GM18858 (cell line): ENCODE data around the gene DOC2A.
"Not testable (repeated sequence)": the region's sequence is repeated elsewhere in the genome, so short reads cannot be mapped to it uniquely, and the experiment has no call there.

Experiments
- ATAC-seq: cut with Tn5 transposase; IDR thresholded peaks from one replicate; pipeline ENCODE4 v1.9.1; 2021; ENCODE audit not compliant: unreplicated experiment

Gene DOC2A

DNA sequence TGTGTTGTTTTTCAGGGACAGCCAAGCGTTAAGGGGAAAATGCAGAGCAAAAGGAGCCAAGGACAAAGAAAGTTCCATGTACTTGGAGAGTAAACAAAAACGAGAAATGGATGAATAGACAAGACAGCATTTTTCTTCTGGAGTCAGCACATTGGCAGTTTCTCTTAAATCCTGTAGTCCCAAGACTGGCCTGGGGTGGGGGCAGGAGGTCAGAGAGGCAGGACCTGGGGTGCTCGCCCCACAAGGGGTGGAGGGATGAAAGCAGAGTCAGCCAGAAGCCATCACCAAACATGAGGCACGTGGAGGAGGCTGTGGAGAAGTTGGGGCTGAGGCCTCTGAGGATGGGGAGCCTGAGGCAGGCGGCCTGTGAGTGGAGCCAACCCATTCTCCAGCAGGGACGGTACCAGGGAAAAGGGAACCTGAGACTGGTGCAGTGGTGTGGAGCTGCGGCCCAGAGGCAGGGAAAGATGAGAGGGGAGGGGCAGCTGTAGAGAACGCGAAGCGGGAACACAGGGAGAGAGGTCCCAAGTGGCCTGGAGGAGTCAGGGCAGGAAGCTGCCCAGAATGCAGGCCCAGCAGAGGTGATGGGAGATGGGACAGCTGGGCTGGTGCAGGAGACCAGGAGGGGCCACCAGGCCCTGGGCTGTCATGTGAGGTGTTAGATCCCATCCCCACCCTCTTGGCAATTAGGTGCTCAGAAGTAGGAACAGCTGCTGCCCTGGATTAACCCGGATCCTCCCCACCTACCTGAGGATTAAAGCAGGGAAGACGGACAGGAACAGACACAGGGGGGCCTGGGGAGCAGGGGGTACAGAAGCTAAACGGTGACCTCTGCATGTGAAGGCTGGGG is 17.0 kb upstream of the DOC2A start:
- no peak for ATAC-seq

DNA sequence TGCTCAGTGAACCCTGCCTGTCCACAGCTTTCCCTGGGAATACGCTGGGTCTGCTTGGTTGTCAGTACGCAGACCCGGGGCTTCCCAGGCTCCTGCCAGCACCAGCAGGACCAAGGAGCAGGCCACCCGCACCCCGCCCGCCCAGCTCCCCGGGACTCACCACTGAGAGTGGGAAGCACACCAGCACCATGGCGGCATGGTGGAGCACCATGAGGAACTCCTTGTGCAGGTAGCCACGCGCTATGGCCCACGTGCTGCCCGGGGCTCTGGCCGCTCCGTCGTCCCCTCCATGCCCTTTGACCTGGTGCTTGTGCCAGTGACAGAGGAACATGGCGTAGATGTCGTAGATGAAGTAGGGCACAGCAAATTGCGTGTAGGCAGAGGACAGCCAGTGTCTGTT is 15.6 kb upstream of the DOC2A start:
- no peak for ATAC-seq

DNA sequence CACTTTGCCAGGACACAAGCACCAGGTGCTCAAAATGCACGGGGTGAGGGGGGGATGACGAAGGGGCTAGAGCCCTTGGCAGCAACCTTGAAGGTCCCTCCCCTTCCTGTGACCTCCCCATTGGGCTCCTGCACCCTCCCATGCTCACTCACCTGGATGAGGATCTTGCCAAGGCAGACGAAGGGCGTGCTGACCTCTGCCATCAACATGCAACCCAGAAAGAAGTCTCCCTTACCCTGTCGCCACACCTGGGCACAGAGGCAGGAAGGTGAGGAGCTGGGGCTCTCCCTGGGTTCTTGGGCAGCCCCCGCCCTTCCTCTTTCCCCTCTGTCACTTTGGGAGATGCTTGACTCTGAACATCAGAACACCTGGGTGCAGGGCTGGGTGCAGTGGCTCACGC is 14.7 kb upstream of the DOC2A start:
- no peak for ATAC-seq

DNA sequence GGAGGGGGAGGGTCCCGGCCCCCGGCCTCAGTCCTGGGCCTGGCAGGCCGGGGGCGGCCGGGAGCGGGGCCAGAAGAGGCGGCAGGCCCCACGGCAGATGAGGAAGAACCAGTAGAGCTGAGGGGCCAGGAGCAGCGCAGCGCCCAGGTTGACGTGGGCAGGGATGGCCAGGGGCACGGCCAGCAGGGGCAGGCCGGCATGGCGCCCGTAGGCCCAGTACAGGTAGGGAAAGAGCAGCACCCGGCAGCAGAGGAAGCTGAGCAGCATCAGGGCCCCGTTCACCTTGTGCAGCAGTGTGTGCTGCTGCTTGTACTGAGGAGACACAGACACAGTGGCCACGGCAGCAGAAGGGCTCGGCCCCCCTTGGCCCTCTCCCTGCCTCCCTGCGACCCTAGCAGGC is 14.3 kb upstream of the DOC2A start:
- ATAC-seq = no peak

DNA sequence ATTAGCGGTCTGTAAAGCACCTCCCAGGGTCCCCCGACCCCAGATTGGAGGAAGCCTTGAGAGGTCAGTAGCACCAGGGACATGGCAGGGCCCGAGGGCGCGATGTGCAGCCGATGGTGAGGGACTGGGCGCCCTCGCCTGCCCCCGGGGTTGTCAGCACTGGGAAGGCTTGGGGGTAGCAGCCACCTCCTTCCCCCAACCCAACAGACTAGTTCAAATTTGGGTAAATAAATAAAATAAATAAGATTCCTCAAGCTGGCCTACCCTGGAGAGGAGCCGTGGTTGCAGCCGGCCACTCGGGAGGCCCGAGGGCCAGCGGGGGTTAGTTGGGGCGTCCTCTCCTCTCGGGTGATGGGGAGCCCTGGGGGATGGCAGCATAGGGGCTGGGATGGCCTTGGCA is 13.6 kb upstream of the DOC2A start:
- ATAC-seq = no peak

DNA sequence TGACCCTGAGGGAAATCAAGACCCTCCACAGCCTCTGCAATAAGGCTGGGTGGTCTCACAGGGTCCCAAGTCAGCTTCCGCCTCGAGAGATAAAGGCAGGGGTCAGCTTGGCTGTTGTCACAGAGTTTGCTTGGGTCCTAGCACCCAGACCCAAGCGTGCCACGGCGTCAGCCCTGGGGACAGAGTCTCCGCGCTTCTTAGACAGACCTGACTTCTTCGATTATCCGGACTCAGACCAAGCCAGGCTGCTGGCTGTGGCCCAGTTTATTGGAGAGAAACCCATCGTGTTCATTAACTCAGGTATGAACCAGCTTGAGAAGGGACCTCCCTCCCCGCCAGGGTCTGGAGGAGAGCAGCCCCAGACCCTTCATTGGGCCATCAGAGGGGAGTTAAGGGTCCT is 12.8 kb upstream of the DOC2A start:
- ATAC-seq = no peak

DNA sequence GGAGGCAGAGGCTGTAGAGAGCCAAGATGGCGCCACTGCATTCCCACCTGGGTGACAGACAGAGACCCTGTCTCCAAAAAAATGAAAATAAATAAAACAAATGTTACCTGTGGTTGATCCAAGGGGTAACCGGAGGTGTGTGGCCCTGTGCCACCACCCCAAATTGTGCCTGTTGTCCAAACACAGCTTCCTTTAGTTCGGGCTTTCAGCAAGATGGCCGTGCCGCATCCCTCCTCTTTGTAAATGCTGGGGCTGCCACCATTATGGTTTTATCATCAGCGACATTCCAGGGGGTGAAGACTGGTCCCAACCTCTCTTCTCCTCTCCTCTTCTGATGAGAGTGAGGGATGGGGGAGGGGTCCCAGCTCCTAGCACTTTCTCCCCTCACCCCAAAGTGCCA is 12.1 kb upstream of the DOC2A start, which contains the start of gene C16orf92:
C16orf92 (plus strand) TSS at position 312 of the 400 bp plus-strand sequence. CDS start 143 bp downstream, outside the sequence.
- no peak for ATAC-seq

DNA sequence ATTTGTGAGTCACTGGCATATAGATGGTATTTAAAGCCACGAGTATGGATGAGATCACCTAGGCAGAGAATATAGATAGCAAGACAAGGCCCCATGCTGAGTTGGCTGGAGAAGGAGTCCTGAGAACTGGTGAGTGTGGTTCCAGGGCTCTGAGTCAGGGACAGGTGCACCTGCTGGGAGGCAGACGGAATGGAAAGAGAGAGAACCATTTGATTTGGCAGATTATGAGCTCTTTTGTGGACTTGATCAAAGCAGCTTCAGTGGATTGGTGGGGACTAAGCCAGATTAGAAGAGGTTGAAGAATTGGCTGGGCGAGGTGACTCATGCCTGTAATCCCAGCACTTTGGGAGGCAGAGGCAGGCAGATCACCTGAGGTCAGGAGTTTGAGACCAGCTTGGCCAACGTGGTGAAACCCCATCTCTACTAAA is 7.9 kb upstream of the DOC2A start:
- ATAC-seq = no peak

DNA sequence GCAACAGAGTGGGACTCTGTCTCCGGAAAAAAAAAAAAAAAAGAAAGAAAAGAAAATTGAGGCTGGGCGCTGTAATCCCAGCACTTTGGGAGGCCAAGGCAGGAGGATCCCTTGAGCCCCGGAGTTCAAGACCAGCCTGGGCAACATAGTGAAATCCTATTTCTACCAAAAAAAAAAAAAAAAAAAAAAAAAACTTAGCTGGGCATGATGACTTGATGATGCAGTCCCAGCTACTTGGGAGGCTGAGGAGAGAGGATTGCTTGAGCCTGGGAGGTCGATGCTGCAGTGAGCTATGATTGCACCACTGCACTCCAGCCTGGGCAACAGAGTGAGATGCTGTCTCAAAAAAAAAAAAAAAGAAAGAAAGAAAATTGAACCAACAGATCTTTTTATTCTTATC is 7.1 kb upstream of the DOC2A start:
- not testable (repeated sequence) for ATAC-seq

DNA sequence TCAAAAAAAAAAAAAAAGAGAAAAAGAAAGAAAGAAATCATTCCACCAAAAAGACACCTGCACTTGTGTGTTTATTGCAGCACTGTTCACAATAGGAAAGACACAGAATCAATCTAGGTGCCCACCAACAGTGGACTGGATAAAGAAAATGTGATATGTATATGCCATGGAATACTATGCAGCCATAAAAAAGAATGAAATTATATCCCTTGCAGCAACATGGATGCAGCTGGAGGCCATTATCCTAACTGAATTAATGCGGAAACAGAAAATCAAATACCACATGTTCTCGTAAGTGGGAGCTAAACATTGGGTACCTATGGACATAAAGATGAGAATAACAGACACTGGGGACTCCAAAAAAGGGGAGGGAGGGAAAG is 6.4 kb upstream of the DOC2A start:
- ATAC-seq = no peak

DNA sequence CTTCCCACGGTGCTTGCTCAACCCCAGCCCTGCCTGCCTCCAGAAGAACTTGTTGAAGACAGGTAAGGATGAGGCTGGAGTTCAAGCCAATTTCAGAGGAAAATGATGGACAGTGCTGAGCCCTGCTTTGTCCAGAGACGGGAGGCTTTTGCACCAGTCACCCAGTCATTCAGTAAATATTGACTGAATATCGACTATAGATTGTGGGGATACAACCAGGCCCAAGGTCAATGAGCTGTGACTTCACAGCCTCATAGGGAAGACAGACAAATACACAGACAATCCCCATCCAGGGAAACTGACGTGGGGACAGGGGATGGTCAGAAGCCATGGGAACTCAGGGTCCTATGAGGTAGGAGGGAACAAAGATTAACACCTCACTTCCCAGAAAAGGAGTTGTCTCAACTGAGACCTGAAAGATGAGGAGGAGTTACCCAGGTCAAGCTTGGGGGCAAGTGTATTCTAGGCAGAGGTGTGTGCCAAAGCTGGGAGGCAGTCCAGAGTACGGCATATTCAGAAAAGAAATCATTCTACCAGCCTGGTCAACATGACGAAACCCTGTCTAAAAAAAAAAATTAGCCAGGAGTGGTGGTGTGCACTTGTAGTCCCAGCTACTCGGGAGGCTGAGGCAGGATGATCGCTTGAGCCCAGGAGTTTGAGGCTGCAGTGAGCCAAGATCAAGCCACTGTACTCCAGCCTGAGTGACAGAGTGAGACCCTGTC is 5.9 kb upstream of the DOC2A start:
- ATAC-seq = no peak

DNA sequence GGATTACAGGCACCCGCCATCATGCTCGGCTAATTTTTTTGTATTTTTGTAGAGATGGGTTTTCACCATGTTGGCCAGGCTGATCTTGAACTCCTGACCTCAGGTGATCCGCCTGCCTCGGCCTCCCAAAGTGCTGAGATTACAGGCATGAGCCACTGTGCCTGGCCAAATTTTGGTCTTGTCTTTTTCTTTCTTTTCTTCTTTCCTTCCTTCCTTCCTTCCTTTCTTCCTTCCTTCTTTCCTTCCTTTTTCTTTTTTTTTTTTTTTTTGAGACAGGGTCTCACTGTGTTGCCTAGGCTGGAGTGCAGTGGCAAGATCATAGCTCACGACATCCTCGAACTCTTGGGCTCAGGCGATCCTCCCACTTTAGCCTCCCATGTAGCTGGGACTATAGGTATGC is 4.6 kb upstream of the DOC2A start:
- ATAC-seq = not testable (repeated sequence)

DNA sequence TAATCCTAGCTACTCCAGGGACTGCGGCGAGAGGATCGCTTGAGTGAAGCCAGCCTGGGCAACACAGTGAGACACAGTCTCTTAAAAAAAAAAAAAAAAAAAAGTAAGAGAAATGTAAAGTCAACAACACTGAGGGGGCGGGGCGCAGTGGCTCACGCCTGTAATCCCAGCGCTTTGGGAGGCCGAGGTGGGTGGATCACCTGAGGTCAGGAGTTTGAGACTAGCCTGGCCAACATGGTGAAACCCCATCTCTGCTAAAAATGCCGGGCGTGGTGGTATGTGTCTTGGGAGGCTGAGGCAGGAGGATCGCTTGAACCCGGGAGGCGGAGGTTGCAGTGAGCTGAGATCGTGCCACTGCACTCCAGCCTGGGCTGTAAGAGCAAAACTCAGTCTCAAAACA is 1.8 kb upstream of the DOC2A start:
- ATAC-seq = not testable (repeated sequence)

DNA sequence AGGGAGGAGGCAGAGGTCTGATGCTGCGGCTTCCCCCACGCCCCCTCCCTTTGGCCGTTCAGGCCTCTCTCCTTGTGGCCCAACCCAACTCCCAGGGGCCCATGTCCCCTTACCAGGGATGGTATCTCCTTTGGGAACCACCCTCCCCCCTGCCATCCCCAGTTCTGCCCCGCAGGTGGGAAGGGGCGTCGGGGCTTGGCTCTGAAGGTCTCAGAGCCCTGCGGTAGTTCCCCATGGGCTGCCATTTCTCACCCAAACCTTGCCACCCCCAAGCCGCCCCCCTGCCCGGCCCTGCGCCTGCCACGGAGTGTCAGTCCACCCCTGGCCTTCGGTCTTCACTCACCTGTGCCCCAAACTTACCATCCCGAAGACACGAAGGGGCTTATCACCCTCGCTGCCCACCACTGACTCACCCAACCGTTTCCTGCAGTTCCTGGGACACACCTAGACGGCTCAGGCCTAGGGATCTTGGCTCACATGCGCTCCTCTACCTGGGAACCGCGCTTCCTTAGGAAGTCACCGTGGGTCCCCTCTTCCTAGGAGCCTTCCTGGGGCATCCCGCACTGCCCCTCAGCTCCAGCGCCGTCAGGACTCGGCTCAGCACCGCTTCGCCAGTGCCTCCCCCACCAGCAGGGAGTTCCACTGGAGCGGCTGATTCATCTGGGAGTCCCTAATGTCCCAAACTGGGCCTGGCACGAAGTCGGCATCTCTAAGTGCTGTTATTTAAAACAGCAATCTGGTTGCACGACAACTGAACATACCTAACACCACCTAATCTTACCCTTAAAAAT is 1.1 kb upstream of the DOC2A start:
- ATAC-seq = no peak

DNA sequence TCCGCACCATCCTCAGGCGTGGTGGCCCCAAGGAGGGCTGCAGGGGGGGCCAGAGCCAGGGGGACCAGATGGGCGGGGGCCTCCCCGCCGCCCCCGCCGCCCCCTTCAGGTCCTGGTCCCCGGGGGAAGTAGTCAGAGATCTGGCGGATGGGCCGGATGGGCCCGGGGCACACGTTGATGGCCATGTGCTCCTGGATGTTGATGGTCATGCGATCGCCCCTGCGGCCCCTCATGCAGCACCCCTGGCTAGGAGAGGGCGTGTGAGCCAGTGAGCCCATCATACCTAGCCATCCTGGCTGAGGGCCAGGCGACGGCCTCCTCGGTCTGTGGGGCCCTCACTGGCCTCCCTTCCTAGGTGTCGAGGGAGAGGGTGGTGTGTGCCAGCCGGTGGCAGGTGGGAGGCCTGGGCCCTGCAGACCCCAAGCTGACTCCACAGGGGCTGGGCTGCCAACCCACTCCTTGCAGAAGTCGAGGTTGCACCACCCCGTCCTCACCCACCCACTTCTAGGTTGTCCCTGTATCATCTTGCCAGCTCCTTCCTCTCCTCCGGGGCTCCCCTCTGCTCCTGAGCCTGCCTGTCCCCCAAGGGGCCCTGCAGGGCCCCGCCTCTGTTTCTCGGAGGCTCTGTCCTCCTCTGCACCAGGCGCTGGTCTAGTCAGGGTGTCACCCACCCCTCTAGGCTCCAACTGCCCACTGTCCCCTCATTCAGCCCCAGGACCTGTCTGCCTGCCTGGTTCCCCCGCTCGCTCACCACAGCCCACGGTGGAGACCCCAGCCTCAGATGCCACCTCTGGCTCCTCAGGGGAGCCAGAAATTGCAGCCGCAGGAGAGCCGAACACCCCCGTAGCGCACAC is 610 bp downstream of the DOC2A start:
- ATAC-seq = no peak

DNA sequence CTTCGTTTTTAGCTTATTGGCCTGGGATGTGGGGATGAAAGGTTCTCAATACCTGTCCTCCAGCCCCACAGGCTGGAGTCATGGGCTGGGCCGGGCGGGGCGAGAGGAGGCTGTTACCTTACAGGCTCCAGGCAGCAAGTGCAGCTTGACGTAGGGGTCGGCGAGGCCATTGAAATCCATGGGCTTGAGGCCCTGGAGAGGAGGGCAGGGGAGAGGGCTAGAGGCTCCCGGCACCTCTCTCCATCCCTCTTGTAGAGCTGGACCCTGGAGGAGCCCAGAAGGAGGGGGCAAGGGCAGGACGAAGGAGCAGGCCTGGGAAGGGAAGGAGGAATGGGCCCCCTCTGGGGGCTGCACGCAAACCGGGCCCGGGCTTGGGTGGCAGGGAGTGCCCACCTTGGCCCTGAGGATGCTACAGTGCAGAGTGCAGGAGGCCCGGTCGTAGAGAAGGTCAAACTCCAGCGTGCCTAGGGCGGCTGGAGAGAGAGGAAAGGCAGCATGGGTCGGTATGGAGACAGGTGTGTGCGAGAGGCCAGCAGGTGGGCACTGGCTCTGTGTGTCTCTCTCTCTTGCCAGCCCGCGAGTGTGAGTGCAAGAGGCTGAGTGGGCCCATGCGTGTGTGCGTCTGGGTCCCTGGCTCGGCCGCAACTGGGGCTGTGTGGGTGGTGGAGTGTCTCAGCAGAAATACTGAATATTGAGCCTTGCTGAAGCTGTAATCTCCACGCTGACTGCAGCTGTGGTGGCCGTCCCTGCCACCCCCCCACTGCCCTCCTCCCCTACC is 1.6 kb downstream of the DOC2A start:
- ATAC-seq = no peak

DNA sequence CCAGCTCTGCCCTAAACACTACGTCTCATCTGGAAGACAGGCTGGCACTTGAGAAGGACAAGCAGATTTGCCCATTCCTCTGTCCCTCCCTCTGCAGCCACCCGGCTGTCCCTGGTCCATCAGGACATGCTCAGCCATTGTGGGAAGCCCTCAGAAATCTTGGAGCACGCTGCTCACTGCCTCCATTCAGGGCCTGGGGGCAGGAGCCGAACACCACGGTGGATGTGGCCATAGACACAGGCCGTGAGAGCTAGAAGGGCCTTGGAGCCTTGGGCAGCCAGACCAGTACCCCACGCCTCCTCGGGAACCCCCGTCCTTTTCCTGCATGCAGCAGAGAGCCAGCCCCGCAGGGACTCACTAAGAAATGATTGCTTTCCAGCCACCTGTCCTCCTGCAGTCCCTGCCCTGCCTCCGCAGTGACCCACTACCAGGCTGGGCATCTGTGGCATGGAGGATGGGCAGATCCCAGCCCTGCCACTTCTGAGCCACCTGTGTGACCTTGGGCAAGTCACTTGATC is 3.4 kb downstream of the DOC2A start:
- ATAC-seq = no peak

DNA sequence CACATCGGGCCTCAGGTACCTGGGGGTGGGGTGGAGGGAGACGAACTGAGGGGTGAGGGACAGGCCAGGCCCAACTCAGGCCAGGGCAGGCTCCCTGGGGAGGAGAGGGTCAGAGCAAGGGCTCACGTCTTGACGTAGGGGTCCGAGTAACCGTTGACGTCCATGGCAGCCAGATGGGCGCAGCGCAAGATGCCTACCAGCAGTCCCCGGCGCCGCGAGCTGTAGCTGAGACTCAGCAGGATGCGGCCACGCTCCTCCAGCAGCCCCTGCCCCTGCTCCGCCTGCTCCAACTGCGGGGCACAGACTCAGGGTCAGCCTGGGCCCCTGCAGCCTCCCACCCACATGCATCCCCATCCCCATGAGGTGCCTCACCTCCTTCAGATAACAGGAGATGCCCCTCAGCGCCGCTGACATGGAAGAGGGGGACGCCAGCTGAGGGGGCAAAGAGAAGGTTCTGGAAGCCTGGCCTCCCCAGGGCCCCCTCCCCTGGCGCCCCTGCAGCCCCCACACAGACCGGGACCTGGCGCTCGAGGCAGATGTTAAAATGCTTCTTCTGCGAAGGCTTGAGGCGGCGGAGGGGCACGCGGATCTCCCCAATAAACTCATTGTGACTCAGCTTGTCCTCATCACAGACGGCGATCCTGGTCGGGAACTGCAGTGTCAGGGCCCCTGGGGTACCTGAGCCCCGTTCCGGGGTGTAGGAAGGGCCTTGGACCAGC is 4.0 kb downstream of the DOC2A start:
- no peak for ATAC-seq

DNA sequence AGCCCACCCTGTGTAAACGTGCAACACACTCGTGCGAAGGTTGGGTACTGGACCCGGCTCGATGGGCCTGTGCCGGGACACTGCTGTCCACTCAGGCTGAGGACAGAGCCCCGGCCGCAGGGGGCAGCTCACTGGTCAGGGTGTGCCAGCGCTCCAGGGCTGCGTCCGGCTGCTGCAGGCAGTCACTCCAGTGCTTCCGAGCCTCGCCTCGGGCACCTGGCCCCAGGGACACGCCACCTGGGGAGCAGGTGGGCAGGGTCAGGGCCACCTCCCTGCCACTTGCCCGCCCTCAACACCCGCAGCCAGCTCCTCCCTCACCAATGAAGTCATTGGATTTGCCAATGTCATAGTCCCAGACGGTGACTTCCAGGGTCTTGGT is 4.7 kb downstream of the DOC2A start:
- no peak for ATAC-seq
